ENCODE results near the gene BTG2.

DNA sequence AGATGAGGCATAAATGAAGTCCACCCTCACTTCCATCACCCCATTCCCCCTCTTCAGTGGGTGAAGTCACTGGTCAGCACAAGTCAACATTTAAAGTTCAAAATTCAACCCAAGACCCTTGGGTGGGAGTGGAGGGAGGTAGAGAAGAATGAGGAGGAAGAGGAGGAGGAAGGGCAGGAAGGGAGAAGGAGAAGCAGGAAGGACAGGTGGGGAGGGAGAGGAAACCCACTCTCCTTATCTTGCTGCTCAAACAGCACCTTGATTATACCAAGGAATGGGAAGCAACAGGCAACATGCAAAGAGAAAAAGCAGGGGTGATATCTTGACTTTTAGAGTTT lies 4.0 kb upstream of the BTG2 start:
- TF ChIP-seq, protein P1, sequence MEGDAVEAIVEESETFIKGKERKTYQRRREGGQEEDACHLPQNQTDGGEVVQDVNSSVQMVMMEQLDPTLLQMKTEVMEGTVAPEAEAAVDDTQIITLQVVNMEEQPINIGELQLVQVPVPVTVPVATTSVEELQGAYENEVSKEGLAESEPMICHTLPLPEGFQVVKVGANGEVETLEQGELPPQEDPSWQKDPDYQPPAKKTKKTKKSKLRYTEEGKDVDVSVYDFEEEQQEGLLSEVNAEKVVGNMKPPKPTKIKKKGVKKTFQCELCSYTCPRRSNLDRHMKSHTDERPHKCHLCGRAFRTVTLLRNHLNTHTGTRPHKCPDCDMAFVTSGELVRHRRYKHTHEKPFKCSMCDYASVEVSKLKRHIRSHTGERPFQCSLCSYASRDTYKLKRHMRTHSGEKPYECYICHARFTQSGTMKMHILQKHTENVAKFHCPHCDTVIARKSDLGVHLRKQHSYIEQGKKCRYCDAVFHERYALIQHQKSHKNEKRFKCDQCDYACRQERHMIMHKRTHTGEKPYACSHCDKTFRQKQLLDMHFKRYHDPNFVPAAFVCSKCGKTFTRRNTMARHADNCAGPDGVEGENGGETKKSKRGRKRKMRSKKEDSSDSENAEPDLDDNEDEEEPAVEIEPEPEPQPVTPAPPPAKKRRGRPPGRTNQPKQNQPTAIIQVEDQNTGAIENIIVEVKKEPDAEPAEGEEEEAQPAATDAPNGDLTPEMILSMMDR (IDR thresholded peaks at IDR 0.05; ENCODE audit: low read length), result no peak
- no peak for TF ChIP-seq EZH2phosphoT487 (IDR thresholded peaks at IDR 0.05; ENCODE audit: low read length)
